ENCODE data around the gene NMU.
"Not testable (repeated sequence)": the region's sequence is repeated elsewhere in the genome, so short reads cannot be mapped to it uniquely, and the experiment has no call there.

NMU gene

DNA sequence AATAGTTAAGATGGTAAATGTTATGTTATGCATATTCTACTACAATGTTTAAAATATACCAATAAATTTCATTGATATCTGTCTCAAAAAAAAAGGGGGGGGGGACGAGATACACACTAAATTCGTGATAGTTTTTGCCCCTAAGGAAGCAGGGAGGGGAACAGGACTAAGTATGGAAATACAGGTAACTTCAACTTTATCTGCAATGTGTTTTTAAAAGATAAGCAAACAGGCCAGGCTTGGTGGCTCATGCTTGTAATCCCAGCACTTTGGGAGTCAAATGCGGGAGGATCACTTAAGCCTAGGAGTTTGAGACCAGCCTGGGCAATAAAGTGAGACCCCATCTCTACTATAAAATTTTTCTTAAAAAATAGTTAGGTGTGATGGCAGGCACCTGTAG, 76.0 kb downstream of the NMU start:
- no peak for DNase-seq (ENCODE audit: low read depth in 2 of 2)

DNA sequence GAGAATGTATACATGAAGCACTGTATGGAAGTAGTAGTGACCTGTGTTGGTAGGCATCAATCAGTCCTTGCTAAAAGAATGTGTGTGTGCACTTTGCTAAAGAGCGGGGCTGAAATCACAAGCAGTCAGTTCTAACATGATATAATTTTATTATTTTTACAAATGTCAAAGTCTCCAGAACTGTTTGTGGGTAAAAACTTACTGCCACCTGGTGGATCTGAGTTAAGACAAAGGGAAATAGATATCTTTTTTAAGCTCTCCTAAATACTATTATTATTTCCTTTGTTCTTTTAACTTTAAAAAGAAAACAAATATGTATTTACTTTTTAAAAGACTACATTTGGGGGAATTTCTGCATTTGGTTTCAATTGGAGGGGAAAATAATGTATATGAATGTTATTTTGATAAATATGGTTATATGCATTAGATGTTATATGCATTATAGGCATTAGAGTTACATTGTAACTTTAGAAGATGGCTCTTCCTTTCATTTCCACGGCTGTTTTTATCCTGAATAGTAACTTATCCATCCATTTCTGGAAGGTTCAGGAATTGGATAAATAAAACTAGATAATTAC, 81.6 kb downstream of the NMU start:
- no peak for DNase-seq (ENCODE audit: low read depth in 2 of 2)

DNA sequence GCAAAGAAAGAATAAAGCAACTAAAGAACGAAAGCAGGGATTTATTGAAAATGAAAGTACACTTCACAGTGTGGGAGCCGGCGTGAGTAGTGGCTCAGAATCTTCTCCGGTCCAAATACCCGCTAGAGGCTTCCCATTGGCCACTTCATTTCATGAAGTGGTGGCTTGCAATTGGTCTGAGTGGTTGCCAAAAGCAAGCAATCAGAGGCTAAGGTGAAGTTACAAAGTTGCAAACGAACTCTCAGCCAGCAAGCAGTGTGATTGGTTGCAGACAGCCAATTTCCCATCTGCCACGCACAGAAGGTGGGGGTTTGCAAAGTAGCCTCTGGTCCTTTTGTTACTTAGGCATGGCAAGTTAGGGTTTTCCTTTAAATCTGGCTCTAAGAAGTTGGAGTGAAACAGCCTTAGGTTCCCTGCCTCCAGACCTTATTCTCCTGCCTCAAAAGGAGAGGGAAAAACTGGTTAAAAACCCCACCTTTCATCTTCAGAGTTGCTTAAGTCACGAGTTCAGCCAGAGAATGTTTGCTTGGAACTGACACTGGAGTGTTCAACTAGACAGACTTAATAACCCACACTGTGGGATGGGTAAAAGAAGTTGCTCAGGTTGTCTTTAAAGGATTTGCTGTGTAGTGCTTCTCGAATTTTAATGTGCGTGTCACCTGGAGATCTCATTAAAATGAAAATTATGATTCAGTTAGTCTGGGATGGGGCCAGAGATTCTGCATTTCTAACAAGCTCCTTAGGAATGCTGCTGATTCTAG, 82.5 kb downstream of the NMU start:
- no peak for DNase-seq (ENCODE audit: low read depth in 2 of 2)

DNA sequence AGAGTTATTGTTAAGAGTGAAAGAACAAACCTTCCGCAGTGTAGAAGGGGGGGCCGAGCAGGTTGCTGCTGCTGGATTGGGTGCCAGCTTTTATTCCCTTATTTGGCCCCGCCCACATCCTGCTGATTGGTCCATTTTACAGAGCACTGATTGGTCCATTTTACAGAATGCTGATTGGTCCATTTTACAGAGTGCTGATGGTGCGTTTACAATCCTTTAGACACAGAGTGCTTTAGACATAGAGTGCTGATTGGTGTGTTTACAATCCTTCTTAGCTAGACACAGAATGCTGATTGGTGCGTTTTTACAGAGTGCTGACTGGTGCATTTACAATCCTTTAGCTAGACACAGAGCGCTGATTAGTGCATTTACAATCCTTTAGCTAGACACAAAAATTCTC, 84.1 kb downstream of the NMU start:
- DNase-seq (ENCODE audit: low read depth in 2 of 2) = not testable (repeated sequence)

DNA sequence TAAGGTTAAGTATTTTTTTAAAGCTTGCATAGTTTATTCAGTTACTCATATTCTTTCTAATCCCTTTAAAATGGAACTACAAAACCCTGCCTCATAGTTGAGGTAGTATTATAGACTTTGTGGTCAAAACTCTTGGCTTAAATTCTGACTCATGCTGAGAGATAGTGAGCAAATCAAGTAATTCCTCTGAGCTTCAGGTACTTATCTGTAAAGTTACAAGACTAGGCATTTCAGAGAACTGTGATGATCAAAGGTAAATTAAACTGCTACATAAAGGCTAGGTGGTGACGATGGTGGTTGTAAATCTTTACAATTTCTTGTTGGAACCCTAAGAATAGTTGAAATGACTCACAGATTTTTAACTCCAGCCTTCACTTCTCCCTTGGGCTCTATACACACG, 86.2 kb downstream of the NMU start:
- DNase-seq (ENCODE audit: low read depth in 2 of 2) = no peak

DNA sequence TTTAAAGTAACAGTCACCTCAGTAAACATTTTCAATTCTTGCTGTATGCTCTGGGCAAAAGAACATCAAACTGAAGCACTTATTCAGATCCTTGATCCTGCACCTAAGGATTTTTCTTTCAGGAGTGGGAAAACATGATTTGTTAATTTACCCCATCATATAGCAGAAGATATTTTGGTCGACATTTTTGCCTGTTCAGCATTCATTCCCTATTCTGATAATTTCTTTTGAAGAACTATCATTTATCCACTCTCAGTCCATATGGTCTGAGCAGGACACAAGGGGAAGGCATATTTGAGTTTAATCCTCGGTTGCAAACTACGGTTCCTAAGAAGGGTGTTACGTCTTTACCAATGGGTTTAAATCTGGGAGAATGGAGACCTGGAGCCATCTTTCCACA, 88.2 kb downstream of the NMU start:
- no peak for DNase-seq (ENCODE audit: low read depth in 2 of 2)

DNA sequence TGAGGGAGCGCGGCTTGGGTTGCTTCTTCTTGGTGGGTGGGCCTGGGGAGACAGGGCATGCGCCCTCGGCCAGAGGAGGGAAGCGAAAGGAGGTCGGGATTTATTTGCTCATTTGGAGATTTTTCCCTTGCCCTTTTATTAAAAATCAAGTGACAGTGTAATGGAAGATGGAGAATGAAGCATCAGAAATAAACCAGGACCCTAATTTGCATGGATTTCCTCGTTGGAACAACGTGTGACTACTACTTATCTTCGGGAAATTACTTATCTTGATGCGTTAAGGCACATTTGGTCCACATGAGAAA, 88.7 kb downstream of the NMU start:
- DNase-seq (ENCODE audit: low read depth in 2 of 2) = no peak

DNA sequence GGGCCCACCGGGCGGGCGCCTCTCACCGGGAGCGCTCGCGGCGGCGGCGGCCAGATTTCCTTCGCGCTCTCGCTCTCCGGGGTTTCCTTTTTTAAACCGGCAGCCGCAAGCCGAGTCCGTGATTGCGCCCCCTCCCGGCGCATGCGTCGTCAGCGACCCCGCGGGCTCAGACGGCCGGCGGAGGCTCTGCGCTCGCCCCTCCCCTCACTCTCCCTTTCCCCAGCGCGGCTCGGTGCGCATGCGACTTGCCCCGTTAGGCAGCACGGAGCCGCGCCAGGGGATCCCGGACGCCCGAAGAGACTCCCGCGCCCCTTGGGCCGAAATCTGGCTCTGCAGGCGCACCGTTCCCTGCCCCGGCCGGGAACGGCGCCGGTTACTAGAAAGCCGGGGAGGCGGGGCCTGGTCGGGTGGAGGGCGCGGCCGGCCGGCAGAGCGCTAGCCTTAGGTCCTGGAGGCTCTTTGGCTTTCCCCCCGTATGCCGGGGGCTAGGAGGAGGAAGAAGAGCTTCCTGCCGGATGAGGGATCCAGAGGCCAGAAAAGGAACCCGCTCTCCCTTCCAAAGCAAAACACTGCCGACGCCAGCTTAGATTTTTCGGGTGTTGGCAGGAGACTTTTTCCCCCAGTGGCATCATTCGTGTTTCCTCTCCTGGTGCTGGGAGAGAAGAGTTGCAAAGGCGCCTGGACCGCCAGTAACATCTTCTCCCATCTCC, 89.2 kb downstream of the NMU start, which contains the start of gene CLOCK:
CLOCK (minus strand) TSS at position 154 of the 710 bp plus-strand sequence. CDS start 64,124 bp downstream, outside the sequence.
- peak; percentile 69 for DNase-seq (ENCODE audit: low read depth in 2 of 2)

DNA sequence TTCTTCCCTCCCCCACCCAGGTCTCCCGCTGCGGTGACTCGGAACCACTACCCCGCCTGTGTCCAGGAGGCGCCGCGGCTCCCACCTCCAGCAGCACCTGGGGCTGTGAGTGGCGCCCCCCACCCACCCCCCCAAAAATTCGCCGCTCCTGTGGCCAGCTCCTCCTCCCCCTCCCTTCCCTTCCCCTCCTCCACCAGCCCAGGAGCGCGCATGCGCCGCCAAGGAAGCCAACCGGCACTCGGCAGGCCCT, 89.7 kb downstream of the NMU start:
- no peak for DNase-seq (ENCODE audit: low read depth in 2 of 2)

DNA sequence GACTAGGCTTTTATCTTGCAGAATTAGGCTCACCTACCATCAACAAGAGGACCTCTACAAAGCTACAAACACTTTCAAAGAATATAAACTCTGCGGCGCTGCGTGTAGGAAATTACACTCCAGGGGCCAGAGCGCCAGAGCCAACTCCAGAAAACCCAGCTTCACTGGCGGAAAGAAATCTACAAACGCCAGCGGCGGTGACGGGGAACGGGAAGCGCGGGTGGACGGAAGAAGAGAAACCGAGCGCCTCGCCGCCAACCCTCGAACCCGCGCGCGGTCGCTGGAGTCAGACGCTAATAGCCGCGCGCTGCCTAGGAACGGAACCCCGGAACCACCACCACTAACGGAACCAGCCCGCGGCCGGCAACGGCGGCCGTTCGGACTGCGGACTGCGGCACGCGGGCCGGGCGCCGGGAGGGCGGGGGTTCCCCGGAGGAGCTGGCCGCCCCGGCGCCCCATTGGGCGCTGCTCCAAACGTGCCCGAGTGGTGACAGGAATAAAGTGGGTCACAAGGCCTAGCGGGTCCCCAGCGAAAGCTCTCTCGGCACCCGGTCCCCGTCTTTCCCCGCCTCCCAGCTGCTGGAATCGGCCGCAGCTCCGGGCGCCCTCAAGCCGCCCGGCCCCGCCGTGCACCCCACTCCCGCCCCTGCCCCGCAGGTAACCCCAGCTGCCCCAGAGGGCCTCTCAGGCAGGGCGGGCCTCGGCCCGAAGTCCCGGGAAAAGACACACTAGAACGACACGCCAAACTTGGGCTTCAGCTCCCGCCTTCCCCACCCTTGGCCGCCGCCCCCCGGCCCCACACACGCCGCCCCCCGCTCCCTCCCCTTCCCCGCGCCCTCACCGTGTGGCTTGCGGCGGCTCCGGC, 90.2 kb downstream of the NMU start:
- peak; percentile 28 to 30 for DNase-seq (ENCODE audit: low read depth in 2 of 2)

All from activated CD8-positive, alpha-beta memory T cell treated with anti-CD3 and anti-CD28 coated beads for 4 hours (primary cell).